Stimulated activated CD8-positive, alpha-beta memory T cell treated with anti-CD3 and anti-CD28 coated beads, Interleukin-12 subunit alpha, Interleukin-12 subunit beta, amount 100 ng/mL, for 24 hours (primary cell): Measurements from ENCODE around the gene AMBRA1.

Experiments
- DNase-seq: peaks from one replicate; pipeline ENCODE4 v3.0.0-alpha.2; 2020; ENCODE audit errors: extremely low read depth

AMBRA1 gene

DNA sequence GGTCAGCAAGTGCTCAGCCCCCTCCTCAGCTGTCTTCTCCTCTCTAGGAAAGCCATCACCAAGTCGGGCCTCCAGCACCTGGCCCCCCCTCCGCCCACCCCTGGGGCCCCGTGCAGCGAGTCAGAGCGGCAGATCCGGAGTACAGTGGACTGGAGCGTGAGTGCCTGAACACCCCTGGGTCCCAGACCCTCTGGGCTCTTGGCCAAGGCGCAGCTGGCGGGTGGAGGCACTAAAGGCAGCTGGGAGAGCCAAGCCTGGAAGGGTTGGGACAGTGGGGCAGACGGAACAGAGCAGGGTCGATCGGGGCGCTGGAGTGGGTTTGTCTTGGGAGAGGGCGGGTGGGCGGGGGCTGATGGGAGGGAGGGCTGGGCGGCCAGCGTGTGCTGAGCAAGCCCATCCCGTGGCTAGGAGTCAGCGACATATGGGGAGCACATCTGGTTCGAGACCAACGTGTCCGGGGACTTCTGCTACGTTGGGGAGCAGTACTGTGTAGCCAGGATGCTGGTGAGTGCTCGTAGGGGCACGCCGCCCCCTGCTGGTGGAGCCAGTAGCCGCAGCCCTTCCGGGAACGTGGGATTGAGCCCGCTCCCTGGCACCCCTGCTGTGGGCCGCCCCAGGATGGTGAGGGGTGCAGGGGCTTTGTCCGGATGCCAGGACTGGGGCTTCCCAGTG, 226.4 kb downstream of the AMBRA1 start:
- no peak for DNase-seq

GRCh38 chr11:46366661-46367161, 227.1 kb downstream of the AMBRA1 start:
- DNase-seq: no peak

DNA sequence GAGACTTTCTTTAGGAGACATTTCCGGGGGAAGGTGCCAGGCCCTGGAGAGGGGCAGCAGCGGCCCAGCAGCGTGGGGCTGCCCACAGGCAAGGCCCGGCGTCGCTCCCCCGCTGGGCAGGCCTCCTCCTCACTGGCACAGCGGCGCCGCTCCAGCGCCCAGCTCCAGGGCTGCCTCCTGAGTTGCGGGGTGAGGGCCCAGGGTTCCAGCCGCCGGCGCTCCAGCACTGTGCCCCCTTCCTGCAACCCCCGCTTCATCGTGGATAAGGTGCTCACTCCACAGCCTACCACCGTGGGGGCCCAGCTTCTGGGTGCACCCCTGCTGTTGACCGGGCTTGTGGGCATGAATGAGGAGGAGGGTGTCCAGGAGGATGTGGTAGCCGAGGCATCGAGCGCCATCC, 227.6 kb downstream of the AMBRA1 start:
- DNase-seq: no peak

DNA sequence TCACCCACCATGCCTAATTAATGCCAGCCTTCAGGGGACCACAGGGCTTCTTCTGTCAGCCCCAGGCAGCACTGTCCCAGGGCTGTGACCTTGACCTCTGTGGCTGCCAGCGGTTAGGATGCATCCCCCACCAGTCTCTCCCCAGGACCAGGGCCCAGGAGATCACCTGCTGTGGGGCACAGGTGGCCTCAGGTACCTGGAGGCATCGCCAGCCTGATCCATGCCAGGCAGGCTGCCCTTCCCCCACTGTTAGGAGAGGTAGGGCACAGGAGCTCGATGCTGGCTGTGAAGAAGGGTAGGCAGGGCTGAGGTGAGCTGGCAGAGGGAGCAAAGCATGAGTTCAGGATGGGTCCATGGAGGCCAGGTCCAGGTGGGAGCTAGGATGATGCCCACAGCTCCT, 229.0 kb downstream of the AMBRA1 start:
- DNase-seq: no peak

DNA sequence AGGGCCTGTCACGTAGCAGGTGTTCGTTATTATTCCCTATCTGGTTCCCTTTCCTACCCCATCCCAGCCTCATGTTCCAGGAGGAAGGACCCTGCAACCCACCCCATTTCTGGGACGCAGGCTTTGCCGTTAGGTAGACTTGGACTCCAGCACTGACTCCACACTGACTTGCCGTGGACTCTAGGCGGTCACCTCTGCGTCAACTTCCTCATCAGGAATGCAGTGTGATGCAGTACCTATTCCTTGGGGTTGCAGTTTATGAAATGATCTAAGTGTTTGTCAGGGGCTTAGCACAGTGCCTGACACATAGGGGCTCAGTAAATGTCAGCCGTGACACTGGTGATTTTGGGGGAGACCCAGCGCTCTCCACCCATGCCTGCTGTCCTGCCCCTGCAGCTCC, 229.8 kb downstream of the AMBRA1 start:
- no peak for DNase-seq

- DNase-seq: no peak
Measured at GRCh38 chr11:46363455-46364005, 230.3 kb downstream of the AMBRA1 start.

DNA sequence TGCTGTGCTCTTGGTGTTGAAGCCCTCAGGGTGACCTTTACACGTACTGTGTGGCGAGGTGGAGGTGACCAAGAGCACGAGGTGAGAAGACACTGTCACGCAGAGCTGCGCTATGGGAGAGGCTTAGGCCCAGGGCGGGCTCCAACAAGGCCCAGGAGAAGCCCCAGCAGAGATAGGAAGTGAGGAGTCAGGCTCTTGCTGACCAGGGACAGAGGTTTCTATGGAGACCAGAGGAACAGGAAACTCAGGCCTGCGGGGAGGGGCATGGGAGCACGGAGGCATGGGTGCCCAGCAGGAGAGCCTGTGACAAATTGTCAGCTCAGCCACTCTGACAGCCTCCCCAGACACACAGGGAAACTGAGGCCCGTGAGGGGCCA, 230.8 kb downstream of the AMBRA1 start:
- no peak for DNase-seq

DNA sequence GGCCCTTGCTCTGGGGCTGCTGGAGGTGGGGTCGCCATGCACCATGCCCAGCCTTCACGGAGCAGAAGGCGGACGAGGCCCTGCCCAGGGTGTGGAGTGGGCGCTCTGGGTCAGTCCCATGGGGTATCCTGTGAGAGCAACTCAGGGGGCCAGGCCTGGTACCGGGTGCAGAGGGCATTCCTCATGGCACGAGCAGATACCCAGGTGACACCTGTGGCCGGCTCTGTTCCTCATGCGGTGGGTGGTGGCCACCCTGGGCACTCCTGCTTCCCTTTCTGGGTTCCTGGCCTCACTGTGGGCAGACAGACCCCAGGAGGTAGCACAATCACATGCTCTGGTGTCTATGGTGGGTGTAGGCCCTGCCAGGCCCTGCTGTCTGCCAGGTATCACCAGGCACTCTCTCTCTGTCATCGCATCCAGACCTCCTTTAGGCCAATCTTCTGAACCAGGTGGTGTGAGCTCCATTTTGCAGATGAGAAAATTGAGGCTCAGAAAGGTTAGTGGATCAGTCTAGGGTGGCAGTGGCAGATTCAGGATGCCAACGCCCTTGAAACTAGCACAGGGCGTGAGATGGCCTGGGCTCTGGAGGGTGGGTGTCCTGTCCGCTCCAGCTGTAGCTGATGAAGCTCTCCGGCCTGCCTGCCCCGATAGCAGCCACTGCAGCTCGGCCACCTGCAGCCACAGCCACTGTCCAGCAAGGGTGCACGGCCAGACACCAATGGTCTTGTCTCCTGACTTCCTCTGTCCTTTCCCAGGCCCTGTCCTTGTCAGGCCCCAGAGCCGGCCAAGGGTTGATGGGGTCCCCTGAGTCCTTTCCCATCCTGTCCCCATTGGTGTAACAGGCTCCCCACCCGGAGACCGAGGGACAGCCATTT, 231.4 kb downstream of the AMBRA1 start:
- DNase-seq: no peak

DNA sequence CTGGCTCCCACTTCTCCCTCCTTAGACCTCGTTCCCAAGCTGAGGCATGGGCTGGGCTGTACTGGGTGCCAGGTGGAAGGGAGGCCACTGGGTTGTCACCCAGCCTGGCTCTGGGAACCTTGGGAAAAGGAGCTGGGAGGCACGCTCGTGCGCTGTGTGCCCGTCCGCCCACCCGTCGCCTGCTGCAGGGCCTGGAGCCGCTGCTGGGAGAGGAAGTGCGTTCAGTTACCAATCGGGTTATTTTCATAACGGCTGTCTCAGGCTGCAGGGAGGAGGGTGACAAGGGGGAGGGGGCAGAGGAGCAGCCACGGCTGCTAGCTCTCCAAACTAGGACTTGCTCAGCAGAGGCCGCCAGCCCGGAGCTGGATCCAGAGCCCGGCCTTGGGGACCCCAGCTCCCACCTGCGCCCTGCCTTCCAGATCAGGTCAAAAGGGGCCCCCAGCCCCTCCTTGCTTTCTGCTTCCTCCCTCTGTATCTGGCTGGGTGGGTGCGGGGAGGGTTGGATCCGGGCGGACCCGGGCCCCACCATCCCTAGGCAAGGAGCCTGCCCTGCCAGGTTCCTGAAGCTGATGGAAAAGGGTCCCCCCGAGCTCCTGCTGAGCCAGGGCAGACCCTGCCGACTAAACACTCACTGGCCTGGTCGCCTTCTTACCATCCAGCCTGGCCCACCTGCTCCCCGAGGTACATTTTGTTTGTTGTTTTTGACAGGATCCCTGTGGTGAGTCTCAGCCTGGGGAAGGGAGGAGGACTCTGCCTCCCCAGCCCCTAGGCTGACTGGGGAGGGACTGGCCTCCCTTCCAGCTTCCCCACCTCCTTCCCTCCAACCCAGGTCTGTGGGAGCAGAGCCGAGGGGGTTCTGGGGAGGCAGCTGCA, 232.3 kb downstream of the AMBRA1 start:
- no peak for DNase-seq

- DNase-seq: no peak
Measured at GRCh38 chr11:46360878-46361277, 232.9 kb downstream of the AMBRA1 start.

DNA sequence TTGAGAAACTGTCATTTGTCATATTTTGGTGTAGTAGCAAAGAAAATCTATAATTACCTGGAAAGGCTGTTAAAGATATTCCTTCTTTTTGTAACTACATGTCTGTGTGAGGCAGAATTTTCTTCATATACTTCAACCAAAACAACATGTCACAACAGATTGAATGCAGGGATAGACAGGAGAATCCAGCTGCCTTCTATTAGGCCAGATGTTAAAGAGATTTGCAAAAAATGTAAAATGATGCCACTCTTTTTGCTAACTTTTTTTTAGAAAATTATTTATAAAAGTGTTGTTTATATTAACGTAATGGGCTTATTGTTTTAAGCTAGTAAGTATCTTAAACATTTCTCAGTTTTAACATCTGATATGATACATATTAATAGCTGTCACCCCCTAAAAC, 233.9 kb downstream of the AMBRA1 start:
- DNase-seq: no peak

GRCh38 chr11:46357483-46357936, 236.3 kb downstream of the AMBRA1 start:
- no peak for DNase-seq

DNA sequence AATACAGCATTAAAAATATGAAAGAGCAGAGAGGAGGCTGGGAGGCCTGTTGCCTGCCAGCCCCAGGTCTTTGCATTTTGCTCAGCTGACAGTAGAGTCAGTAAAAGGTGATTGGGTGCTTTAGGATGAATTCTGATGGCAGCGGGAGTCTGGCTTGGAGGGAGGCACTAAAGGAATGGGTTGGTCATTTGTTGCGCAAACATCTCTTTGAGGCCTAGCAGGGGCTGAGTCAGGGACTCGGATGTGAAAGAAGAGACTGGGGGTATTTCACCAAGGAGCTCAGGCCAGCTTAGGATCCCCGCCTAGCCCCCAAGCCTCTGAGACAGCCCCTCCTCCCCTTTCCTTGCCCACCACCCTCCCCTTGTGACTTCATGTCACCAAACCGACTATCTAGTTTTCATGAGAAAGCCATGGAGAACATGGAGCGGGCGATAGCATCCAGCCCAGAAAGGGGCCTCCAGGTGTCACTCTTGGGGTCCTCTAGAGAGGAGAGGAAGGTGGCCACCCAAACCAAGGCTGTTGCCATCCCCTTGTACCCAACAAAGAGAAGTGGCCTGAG, 236.8 kb downstream of the AMBRA1 start:
- DNase-seq: no peak

- no peak for DNase-seq
Measured at GRCh38 chr11:46353698-46354097, 240.1 kb downstream of the AMBRA1 start.

DNA sequence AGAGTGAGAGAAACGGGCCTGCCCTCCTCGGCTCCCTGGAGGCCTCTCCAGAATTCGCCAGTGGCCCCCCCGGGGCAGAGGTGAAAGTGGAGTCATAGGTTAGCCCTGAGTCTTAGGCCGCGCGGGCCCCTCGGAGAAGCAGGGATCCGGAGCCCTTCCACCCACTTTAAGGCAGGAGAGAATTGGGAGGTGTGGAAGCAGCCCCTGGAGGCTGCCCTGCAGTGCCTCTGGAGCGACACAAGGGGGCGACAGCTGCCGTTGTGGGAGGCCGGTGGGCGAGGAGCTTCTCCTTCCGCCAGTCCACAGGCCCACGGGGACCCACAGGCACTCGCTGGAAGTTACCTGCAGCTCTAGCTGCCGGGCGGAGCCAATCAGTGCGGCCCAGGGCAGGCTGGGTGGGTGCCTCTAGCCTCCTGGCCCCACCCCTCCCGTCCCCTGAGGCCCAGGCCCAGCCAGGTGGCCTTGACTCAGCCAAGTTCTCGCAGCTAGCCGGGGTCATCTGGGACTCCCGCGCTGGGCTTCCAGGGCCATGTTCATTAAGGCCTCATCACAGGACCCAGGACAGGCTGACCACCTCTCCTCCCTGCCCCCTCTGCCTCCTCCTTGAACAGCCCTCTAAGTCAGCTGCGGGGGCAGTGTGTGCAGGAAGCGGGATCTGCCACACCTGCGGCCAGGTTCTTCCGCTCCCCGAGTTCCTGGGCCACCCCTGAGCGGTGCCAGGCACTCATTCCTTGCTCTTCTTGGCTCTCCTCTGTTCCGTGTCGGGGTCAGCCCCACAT, 241.6 kb downstream of the AMBRA1 start:
- no peak for DNase-seq

- no peak for DNase-seq
Measured at GRCh38 chr11:46351606-46352005, 242.2 kb downstream of the AMBRA1 start.

DNA sequence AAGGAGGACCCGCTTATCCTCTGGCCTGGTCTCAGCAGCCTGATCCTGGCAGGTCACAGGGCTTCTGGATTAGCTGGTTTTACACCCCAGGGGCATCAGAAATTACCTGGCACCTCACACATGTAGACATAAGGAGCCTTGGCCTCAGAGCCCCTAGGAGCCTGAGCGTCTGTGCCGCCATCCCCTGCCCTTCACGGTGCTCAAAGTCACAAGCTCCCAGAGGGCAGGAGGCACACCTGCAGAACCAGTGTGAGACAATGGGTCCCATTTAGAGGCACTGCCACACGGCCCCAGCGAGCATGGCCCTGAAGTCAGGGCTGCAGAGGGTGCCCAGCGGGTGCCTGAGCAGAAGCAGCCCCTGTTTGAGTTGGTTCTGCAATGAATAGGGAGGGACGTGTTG, 242.7 kb downstream of the AMBRA1 start:
- DNase-seq: no peak

GRCh38 chr11:46350695-46351094, 243.1 kb downstream of the AMBRA1 start:
- DNase-seq: no peak

GRCh38 chr11:46348566-46349401, 245.0 kb downstream of the AMBRA1 start:
- DNase-seq: no peak
